HEK293T (cell line): ENCODE measurements around the gene P3H2.

Experiments used
- BHLHE40 ChIP-seq: fragments of 450-650 bp; IDR thresholded peaks from 2 replicates; pipeline ENCODE4 v1.6.1; 2016; ENCODE audit warnings: mild to moderate bottlenecking, moderate library complexity, borderline replicate concordance
- TARDBP ChIP-seq: fragments of 450-650 bp; IDR thresholded peaks from 2 replicates; pipeline ENCODE4 v1.6.1; 2016

DNA sequence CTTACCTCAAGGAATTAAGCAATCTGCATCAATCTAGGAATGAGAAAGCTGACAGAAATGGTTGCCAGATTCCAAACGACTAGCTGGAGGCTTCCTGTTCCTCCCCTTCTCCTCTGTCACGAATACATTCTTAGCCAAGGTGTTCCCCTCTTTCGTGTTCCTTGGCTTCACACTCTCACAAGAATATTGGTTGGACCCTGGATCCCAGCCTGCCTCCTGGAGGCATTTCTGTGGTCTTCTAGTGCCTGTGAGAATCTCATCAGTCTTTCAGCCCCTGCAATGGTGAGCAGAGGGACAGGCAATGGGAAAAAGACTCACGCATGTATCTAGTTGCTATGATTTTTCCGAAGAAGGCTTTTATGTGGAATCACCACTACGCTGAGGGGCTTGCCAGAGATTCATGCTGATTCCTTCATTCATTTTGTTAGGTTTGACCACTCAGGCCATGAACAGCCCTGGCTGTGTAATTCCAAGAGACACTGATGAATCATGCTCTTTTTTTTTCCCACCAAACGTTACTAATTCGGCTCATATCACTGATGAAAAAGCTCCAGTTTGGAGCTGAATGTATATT, 1.6 kb upstream of the P3H2 start:
- no peak for TF ChIP-seq BHLHE40
- TF ChIP-seq TARDBP, result no peak
